ENCODE data around the gene PPFIBP1.

The PPFIBP1 gene

DNA sequence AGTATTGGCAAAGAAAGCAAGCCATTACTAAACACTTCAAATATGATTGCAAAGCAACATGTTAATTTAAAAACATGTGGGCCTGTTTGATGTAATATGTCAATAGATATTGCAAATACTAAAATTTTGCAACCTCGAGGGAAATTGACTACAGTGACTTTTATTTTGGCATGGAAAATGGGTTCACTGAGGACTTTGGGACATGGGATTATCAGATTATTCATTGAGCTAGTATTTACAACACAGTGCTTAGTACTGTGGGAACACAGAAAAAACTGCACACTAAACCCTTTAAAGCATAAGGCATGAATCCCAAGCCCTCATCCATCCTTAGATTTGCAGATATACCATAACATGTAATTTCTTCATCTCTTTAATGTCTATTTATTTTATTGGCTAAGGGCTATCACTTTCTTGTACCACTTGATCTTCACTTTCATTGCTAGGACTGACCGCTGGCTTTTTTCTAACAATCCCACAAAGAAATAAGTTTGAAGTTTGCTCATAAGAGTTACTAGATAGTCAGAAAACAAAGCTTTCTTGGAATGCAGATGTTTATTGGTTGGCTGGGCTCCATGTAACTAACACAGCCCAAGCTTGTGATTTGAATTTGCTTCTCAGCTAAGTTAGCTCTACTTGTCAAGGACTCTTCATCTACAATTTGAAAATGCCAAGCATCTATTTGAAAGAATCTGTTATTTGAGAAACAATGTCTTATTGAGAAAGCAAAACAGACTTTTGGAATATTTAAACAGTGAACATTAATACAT is 48.7 kb downstream of the PPFIBP1 start:
- no peak for DNase-seq
- intact Hi-C loops (cut with DNase I; ENCODE audit: low total_unique reads) = no loop called here
- TF ChIP-seq, protein P1, sequence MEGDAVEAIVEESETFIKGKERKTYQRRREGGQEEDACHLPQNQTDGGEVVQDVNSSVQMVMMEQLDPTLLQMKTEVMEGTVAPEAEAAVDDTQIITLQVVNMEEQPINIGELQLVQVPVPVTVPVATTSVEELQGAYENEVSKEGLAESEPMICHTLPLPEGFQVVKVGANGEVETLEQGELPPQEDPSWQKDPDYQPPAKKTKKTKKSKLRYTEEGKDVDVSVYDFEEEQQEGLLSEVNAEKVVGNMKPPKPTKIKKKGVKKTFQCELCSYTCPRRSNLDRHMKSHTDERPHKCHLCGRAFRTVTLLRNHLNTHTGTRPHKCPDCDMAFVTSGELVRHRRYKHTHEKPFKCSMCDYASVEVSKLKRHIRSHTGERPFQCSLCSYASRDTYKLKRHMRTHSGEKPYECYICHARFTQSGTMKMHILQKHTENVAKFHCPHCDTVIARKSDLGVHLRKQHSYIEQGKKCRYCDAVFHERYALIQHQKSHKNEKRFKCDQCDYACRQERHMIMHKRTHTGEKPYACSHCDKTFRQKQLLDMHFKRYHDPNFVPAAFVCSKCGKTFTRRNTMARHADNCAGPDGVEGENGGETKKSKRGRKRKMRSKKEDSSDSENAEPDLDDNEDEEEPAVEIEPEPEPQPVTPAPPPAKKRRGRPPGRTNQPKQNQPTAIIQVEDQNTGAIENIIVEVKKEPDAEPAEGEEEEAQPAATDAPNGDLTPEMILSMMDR (IDR thresholded peaks at IDR 0.05) = no peak
- no peaks in the 10 kb centered on the region for H3K9me3 ChIP-seq
- no peaks in the 10 kb centered on the region for H3K27me3 ChIP-seq
- peaks cover 0 to 43% (median 5%) of the 10 kb centered on the region in 4 donors for H3K4me1 ChIP-seq
- no peaks in the 10 kb centered on the region for H3K36me3 ChIP-seq
- H3K27ac ChIP-seq = no peak overlapping the region
- no peak overlapping the region for H3K4me3 ChIP-seq

DNA sequence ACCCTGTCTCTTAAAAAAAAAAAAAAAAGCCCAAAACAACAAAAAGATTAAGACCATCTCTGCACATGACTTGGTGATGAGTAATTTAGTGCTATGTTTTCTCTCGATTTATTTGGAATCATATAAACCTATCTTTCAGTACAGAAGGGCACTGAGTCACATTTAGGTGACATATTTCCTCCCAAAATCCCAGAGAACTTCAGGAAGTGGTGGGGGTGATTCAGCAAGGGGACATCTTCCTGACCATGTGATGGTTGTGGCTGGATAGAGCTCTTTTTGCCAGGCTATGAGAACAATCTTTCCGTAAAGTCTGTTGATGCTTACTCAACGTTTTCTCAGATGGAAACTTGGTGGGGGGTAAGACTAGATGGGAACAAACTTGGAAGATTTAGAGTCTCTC is 50.0 kb downstream of the PPFIBP1 start:
- no peaks in the 10 kb centered on the region for H3K27me3 ChIP-seq
- H3K4me3 ChIP-seq = no peak overlapping the region
- intact Hi-C loops (cut with DNase I; ENCODE audit: low total_unique reads) = no loop called here
- H3K36me3 ChIP-seq = peaks cover 1 to 6% (median 2%) of the 10 kb centered on the region in 3 donors
- peak overlapping the region in 1 of 2 donors; percentile 6 for H3K27ac ChIP-seq
- no peak for DNase-seq
- H3K4me1 ChIP-seq = peaks cover 0 to 44% (median 5%) of the 10 kb centered on the region in 4 donors
- H3K9me3 ChIP-seq = no peaks in the 10 kb centered on the region
- TF ChIP-seq, protein P1 (IDR thresholded peaks at IDR 0.05) = no peak

DNA sequence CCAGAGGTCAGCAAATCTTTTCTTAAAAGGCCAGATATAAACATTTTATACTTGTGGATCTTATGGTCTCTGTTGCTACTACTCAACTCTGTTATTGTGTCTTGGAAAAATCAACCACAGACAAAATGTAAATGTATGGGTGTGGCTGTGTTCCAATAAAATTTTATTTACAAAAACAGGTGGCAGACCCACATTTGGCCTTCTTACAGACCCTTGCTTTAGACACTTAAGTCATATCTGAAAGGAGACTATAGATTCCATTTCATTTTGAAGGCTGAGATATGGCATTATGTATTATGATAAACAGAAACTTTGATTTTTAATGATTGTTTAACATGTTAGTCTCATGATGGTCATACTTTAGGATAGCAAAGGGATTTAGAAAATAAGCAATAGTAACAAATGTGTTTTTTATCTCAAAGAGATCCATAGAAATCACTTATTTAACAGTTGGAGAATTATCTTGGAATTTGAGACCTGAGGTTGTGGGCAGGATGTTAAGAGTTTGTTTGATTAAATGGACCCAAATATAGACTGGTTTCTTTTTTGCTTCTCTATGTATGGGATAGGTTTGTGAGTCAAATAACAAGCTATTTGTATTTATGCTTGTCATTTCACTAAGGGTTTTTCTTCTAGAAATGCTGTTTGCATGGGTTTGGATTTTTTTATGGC is 51.2 kb downstream of the PPFIBP1 start:
- intact Hi-C loops (cut with DNase I; ENCODE audit: low total_unique reads) = no loop called here
- H3K4me1 ChIP-seq = peaks cover 0 to 44% (median 5%) of the 10 kb centered on the region in 4 donors
- H3K36me3 ChIP-seq = peaks cover 5 to 11% (median 6%) of the 10 kb centered on the region in 3 donors
- H3K27ac ChIP-seq = no peak overlapping the region
- TF ChIP-seq, protein P1 (IDR thresholded peaks at IDR 0.05) = no peak
- DNase-seq = no peak
- H3K27me3 ChIP-seq = no peaks in the 10 kb centered on the region
- no peak overlapping the region for H3K4me3 ChIP-seq
- no peaks in the 10 kb centered on the region for H3K9me3 ChIP-seq

DNA sequence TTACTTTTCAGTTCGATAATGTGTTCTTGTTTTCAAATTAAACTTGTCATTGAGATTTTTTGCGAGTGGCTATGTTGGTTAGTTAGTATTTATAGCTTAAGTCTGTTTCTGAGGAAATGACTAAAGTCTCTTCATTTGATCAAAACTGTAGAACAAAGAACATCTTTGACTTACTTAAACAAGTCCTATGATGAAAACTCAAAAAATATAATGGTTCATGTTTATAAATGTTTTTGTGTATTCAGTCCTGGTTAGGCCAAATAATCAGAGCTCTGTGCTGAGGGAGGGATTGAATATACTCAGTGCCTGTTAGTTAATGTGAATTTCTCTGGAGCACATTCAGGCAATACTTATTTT is 51.7 kb downstream of the PPFIBP1 start:
- Histone ChIP-seq H3K9me3 (no peaks in the 10 kb centered on the region), H3K4me3 (no peak overlapping the region), H3K27me3 (no peaks in the 10 kb centered on the region), H3K36me3 (peaks cover 5 to 11% (median 6%) of the 10 kb centered on the region in 3 donors), H3K27ac (no peak overlapping the region), H3K4me1 (peaks cover 0 to 44% (median 5%) of the 10 kb centered on the region in 4 donors)
- no peak for DNase-seq
- TF ChIP-seq, protein P1 (IDR thresholded peaks at IDR 0.05) = no peak
- intact Hi-C loops (cut with DNase I; ENCODE audit: low total_unique reads) = no loop called here

DNA sequence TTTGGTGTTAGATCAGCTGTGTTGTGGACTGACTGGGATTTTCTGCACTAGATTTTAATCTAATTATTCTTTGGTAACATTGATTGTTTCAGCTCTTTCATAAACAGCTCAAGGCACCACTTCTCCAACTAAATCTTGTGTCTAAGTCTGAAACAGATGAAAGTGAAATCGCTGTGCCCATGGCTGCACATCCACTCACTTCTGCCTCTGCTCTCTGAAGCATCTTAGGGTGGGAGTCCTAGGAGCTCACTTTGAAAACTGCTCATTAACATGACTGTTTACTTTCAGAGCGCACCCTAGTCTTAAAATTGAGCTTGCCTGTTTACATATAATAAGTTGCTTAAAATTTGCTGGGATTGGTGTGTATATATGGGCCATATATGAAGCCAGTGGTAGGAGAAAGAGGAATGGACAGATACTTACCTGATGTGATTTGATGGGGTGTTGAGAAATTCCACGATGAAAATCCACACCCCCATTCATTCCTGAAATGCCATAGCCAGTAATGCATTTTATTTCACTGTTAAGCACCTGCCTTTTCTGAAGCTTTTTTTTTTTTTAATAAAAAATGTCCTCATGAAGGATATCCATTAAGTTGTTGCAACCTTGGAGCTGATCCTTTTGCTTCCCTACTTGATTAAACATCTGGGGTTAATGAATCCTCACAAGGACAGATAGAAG is 52.8 kb downstream of the PPFIBP1 start:
- Histone ChIP-seq H3K9me3 (no peaks in the 10 kb centered on the region), H3K27me3 (no peaks in the 10 kb centered on the region), H3K36me3 (peaks cover 5 to 11% (median 6%) of the 10 kb centered on the region in 3 donors), H3K4me3 (no peak overlapping the region), H3K27ac (no peak overlapping the region), H3K4me1 (peaks cover 0 to 46% (median 5%) of the 10 kb centered on the region in 4 donors)
- TF ChIP-seq, protein P1 (IDR thresholded peaks at IDR 0.05) = no peak
- intact Hi-C loops (cut with DNase I; ENCODE audit: low total_unique reads) = no loop called here
- DNase-seq = no peak
